Stimulated activated CD4-positive, alpha-beta T cell treated with anti-CD3 and anti-CD28 coated beads, Interleukin-15, amount 100 ng/mL, for 24 hours (primary cell): ENCODE data around the gene PTPN12.
"Not testable (repeated sequence)": the region's sequence is repeated elsewhere in the genome, so short reads cannot be mapped to it uniquely, and the experiment has no call there.

ENCODE experiments used
- DNase-seq: peaks from one replicate; pipeline ENCODE4 v3.0.0-alpha.2; 2020

The PTPN12 gene

DNA sequence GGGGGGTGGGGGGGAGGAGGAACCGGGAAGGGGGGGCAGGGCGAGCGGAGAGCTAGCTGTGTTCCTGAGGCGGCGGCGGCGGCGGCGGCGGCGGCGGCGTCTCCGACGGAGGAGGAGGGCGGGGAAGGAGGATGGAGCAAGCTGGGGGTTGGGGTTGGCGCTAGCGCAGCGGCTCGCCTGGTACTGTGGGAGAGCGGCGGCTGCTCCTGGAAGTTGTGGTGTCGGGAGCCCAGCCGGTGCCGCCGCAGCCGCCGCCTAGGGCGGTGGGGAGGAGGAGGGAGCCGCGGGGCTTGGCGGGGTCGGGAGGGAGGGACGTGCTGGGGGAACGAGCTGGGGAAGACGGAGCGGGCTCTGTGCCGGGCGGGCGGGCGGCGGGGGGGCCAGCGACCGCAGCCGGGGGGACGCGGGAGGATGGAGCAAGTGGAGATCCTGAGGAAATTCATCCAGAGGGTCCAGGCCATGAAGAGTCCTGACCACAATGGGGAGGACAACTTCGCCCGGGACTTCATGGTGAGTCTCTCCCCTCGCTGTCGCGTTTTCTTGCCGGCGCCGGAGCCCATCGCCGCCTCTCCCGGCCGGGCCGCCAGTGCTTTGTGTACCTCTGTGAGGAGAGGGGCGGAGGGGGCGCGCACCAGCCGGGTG is at the start of gene PTPN12:
TSS of gene PTPN12 (plus strand) at position 160 of the 642 bp plus-strand sequence. CDS start at position 412, 252 bp downstream.
- peak; percentile 64 for DNase-seq

DNA sequence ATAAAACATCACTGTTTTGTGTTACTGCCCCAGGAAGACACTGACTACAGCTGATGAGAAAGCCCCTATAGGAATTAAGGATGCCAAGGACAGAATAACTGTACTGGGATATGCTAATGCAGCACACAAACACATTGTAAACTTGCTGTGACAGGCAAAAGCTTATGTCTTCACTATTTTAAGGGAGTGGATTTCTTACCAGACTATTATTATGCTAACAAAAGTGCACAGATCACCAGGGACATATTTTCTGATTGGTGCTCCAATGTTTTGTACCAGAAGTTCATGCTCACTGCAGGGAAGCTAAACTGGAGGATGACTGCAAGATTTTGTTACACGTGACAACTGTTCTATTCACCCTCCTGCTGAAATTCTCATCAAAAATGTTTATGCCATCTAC is 48.1 kb upstream of the PTPN12 start:
- DNase-seq: no peak

DNA sequence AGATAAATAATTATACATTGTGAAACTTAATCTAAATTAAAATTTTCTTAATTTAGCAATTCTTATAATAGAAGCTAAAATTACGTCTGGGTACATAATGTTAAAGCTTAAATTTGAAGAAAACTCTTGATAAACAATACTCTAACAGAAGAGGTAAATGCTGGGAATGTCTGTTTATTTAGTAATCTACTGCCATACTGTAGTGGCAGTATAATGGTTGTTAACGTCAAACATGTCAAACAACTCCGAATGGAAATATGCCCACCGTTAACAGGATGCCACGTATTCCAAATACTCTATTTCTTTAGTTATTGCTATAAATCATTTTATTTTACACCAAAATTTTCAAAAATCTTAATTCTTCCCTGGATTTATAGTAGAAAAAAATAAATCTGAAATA is 40.0 kb upstream of the PTPN12 start:
- no peak for DNase-seq

DNA sequence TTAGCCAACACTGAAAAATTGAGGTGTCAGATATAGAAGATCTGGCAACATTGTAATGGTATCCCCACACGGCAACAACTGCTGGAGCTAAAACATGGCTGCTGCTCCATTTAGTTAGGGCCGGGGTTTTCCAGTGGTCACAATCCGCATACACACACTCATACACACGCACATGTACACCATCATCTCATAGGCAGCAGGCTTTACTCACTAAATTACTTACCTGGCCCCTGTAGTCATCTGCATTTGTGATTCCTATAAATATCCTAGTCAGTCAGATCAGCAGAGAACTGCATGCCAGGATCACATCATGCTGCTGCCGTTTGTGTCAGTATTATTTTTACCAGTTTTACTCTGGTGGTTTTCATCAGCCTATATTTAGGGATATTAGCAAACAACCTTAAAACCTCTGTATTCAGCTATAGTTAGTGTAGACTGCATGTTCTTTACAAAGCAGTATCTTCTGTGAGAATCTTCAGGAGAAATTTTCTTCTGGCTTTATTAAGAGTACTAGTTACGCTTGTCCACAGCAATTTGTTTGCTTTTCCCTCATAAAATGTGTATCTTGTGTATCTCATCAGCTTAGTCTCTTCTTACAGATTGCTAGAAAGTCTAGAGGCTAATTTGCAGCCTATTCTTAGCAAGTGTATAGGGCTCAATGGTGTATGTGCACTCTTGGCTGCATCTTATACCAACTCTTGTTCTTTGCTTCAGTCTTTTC is 38.3 kb upstream of the PTPN12 start:
- DNase-seq: no peak

DNA sequence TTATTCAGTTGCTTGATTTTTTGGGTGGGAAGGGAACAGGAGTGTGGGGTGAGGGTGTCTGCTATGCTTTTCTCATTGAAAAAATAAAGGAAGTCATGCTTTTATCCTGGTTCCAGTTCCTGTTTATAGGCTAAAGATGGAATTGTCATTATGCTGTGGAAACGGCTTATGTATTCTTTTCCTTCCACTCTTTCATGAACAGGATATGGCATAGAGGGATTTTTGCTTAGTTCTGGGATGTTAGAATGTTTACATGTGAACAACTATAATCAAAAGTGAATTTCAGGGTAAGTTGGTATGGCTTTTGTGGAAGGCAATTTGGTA is 35.9 kb upstream of the PTPN12 start:
- no peak for DNase-seq

DNA sequence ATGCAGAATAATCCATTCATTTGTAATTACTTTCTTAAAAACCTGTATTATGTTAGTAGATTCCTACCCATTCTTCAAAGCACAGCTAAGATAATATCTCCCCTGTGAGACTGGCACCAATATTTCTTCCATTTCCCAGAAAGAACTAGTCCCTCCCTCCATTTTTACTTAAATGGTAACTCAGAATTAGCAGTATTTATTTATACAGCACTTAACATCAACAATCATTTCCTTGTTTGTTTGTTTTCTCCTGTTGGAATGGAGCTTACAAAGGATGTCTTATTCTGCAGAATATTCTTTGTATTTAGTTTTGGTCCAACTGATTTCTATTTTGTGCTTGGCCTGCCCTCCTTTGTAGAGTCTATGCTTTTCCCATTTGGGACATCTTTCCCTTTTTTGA is 32.1 kb upstream of the PTPN12 start:
- no peak for DNase-seq

DNA sequence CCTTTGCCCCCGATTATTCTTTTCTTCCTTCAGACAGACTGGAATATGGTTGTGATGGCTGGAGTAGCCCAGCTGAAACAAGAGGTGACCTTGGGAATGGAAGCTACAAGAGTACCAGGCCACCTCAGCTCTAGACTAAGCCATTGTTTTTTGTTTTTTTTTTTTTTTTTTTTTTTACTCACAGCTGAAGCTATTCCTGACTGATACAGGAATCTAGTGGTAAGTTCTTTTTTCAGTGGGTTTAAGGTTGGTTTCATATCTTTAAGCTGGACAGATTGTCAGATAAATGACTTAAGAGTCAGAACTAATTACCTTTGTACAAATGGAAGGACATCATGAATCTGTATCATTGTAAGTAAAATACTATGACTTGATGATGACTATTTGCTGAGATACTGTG is 30.2 kb upstream of the PTPN12 start:
- no peak for DNase-seq

DNA sequence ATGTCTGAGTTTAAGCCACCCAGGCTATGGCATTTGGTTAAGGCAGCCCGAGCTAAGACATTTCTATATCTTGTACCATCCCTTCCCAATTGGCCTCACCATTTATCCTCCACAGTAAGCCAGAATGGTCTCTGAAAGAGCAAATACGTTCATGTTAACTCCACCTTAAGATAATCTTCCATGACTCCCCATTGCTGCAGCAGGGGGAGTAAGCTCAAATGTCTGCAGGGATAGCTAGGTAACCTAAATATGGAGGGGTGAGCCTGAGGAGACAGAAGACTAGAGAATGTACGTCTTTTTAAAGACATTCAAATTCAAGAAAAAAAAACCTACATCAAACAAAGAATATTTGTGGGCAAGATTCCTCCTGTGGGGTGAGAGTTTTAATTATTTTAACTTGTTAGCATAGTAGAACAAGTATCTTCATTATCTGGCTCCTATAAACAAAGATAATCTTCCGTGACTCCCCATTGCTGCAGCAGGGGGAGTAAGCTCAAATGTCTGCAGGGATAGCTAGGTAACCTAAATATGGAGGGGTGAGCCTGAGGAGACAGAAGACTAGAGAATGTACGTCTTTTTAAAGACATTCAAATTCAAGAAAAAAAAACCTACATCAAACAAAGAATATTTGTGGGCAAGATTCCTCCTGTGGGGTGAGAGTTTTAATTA is 24.0 kb upstream of the PTPN12 start:
- DNase-seq: not testable (repeated sequence)

DNA sequence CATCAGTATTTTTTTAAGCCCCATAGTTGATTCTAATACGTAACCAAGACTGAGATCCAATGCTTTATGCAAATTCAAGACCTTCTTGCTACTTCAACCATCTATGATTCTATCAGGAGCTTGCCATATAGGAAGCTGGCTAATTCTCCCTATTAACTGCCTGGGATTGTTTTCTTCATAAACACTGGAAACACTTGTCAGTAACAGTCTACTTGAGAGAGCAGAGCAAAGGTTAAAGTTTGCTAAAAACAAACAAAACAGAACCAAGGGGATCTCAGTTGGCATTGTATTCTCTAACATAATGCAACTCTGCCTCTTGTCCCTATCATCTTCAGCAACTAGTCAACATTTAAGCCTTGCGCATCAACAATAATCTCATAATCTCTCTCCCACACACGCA is 21.0 kb upstream of the PTPN12 start:
- DNase-seq: no peak

DNA sequence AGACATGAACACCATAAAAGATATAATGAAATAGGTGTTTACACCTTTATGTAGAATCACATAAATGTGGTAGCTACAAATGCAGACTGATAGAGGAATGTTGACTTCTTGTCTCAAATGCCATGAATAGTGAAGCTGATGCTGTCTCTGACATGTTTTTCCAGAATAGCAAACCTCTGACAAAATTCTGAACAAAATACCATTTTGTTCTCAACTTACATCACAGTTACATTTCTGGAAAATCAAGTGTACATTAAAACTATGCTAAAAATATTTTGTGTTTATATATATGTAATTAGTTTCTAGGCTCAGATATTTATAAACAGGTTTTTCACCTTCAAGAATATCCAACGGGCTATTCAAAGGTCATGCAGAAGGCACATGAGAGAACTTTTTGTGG is 16.8 kb upstream of the PTPN12 start:
- no peak for DNase-seq

DNA sequence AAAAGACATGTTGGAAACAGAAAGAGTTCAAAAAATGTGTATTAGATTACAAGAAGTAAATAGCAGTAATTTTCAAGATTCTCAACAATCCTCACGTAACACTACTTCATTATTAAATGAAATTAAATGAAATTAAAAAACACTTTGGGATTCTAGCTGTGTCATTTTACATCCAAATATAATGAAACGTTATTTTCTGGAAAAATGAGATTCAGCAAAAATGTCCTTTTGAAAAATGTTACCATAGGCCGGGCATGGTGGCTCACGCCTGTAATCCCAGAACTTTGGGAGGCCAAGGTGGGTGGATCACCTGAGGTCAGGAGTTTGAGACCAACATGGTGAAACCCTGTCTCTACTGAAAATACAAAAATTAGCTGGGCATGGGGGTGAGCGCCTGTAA is 15.6 kb upstream of the PTPN12 start:
- DNase-seq: not testable (repeated sequence)

DNA sequence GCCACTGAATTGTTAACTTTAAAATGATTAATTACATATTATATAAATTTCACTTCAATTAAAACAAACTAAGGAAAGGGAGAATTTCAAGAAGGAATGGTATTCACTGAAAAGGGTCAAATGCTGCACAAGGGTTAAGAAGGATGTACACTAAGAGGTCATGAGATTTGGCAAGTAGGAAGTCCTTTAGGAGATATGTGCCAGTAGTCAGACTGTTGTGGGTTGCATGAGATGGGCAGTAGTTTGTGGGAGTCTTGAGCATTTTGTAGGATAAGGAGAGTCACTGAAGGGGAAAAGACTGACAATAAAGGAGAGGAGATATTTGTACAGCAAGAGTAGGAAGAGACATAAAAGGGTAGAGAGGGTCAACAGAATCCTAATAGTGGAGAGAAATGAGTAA is 12.4 kb upstream of the PTPN12 start:
- DNase-seq: no peak

DNA sequence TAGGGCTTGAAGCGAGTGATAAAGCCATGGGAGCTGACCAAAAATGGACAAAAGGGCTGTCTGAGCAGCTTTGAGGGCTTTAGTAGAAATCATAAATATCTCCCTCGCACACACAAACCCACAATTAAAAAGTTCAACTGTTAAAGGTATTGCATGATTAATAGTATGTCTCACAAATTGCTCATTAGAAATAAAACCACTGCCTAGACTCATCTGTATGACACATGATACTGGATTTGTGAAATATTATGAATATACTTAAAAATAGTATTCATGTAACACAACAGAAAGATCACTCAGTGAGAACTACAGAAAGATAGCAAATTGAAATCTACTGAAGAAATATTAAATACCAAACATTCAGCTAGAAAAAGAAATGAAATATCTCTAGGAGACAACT is 11.9 kb upstream of the PTPN12 start:
- no peak for DNase-seq

DNA sequence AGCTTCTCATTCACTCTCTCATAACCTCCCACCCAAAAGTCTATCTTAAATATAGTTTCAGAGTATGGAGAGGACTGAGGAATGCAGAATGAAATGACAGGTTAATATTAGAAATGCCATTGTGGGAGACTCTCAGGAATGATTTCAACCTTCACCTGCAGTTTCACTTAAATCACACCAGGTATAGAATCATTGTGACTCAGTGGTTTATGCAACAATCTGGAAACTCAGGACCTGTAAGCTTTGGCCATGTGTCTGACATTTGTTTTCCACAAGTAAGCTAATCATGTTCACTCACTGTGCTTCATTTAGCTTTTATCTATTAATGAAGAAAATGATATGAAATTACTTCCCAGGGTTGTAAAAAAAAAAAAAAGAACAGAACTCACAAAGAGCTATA is 8.7 kb upstream of the PTPN12 start:
- no peak for DNase-seq

DNA sequence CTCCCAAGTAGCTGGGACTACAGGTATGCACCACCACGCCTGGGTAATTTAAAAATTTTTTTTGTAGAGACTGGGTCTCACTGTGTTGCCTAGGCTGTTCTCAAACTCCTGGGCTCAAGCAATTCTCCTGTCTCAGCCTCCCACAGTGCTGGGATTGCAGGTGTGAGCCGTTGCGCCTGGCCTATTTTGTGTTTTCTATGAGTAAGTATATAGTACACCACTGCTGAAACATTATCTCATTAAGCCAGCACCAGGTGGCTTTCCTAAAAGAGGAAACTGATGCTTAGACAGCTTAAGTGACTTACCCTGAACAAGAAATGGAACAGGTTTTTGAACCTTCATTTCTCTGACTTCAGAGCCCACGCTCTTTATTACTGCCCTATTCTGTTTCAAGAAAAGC is 7.8 kb upstream of the PTPN12 start:
- no peak for DNase-seq

DNA sequence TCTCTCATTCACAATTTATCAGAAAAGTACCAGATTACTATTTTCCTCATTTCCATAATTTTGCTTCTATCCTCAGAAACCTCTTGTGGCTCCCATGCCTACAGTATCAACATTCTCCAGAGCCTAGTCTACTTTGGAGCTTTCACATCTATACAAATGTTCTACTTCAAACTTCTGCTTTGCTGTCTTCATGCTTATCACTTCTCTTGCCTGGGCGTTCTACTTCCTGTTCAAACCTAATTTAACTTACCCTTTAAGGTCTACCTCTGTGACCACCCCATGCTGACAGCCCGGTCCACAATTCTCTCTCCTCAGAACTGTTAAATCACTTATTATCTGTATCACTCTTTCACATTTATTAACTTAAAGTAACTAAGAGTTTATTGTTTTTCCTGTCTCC is 6.1 kb upstream of the PTPN12 start:
- no peak for DNase-seq

DNA sequence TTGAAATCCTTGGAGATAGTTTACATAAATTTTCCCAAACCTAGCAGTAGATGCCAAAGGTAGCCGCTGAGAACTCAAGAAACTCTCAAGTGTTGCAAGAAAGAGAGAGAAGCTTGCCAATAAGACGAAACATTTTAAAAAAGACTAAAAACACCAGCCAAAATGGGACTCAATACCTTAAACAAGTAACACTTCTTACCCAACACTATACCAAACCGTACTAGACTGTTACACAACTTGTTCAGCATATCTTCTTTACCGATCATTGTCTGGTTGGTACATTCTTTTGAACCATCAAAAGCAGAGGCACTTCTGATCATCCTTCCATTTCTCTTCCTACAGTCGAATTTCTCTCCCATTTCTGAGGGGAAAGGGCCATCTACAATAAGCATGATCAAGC is 4.8 kb upstream of the PTPN12 start:
- DNase-seq: no peak

DNA sequence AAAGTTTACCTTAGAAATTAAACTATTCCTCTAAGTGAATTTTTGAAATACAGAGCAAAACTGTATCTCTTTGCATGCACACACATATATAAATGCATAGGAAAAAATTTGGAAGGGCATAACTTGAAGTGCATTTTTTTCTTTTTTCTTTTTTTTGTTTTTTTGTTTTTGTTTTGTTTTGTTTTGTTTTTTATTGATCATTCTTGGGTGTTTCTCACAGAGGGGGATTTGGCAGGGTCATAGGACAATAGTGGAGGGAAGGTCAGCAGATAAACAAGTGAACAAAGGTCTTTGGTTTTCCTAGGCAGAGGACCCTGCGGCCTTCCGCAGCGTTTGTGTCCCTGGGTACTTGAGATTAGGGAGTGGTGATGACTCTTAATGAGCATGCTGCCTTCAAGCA is 4.4 kb upstream of the PTPN12 start:
- DNase-seq: not testable (repeated sequence)

DNA sequence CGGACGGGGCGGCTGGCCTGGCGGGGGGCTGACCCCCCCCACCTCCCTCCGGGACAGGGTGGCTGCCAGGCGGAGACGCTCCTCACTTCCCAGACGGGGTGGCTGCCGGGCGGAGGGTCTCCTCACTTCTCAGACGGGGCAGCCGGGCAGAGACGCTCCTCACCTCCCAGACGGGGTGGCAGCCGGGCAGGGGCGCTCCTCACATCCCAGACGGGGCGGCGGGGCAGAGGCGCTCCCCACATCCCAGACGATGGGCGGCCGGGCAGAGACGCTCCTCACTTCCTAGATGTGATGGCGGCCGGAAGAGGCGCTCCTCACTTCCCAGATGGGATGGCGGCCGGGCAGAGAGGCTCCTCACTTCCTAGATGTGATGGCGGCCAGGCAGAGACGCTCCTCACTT is 3.0 kb upstream of the PTPN12 start:
- DNase-seq: not testable (repeated sequence)

DNA sequence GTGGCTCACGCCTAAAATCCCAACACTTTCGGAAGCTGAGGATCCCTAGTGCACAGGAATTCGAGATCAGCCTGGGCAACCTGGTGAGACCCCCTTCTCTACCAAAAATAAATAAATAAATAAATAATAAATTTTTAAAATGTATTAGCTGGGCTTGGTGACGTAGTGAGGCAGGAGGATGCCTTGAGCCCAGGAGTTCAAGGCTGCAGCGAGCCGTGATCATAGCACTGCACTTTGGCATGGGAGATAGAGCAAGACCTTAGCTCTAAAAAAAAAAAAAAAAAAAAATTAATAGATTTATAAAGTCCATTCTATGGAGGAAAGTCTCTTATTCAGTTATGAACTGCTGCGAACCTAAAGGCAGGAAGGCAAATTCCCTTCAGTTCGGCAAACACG is 1.1 kb upstream of the PTPN12 start:
- no peak for DNase-seq

DNA sequence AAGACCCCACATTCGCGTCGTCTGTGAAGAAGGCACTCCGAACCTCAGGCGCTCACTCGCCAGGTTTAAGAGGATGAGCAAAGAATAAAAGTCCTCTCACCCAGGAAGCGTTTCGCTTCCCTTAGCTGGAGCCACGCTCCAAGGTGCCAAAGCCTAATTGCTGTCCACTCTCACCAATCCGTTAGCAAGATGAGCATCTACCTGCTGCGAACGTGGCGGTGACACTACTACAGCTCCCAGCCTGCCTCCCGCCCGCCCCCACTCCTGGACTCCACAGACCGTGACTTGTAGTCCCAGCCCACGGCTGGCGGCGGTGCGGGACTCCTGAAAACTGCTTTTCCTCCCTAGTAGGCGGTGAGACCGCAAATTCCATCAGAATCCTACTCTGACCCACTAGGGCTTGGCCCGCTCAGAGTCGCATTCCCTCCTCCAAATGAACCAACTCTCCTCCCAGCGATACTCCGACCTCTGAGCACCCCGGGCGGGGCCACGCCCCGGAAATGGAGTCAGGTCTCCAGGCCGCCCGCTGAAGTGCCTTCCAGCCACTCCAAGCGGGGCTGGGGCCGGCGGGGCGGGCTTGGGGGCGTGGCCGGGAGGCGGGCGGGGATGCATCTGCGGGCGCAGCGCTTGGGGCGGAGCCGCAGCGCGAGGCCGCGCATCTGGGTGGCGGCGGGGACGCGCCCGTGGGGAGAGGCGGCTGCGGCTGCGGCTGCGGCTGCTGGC is 521 bp upstream of the PTPN12 start:
- DNase-seq: peak; percentile 98

DNA sequence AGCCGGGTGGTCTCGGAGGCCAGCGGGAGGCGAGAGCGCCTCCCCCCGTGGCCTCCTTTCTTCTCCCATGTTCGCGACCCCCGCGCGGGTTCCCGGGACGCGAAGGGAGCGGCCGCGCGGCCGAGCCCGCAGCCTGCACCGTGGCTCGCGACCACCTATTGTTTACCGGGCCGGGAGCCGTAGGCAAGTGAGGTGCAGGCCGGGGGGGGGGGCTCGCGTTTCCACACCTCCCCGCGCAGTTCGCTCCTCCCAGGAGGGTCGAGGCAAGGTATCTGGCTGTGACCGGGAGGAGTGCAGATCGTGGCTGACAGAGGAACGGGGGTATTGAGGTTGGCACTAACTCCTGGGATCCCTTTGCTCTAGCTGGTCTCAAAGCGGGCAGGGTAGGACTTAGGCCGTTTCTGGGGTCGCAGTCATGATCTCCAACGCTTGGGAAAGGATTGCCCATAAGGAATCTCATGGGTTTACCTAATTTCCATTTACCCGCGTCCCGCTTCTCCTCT is 734 bp downstream of the PTPN12 start:
- peak; percentile 44 for DNase-seq
